Uterus (tissue), 4 donors: ENCODE data around the gene GYG1. TPM values are rescaled to one million over a fixed set of nuclear protein-coding genes. Genes with fewer than 3 reads are reported as not detected.

Experiments
- DNase-seq, 2 donors: peaks; one replicate each; pipeline ENCODE4 v3.0.0-alpha.2; 2019 to 2020
- H3K27ac ChIP-seq, 2 donors: fragments of 200-600 bp; sonication (generic); 1 replicate in 1 of 2; 2 replicates in 1 of 2; pipeline ENCODE4 v1.5.1; 2016 to 2018
- H3K27me3 ChIP-seq, 2 donors: fragments of 200-600 bp; sonication (generic); one replicate each; pipeline ENCODE4 v1.5.1; 2018 to 2019; ENCODE audit warnings: control low read depth in 1 of 2
- H3K36me3 ChIP-seq, 2 donors: fragments of 200-600 bp; sonication (generic); one replicate each; pipeline ENCODE4 v1.5.1; 2019; ENCODE audit warnings: control low read depth in 1 of 2
- H3K4me1 ChIP-seq, 2 donors: fragments of 200-600 bp; sonication (generic); one replicate each; pipeline ENCODE4 v1.5.1; 2018 to 2019; ENCODE audit warnings: control low read depth in 1 of 2
- H3K4me3 ChIP-seq, 2 donors: fragments of 200-600 bp; sonication (generic); 1 replicate in 1 of 2; 2 replicates in 1 of 2; pipeline ENCODE4 v1.5.1; 2018 to 2019; ENCODE audit warnings: mild to moderate bottlenecking in 1 of 2
- H3K9me3 ChIP-seq, 2 donors: fragments of 200-600 bp; sonication (generic); one replicate each; pipeline ENCODE4 v1.5.1; 2019; ENCODE audit warnings: control low read depth in 1 of 2
- POLR2A ChIP-seq, 2 donors: fragments of 450-650 bp; IDR thresholded peaks; one replicate each; pipeline ENCODE4 v1.6.1; 2016; ENCODE audit warnings: antibody characterized with exemption in 2 of 2, mild to moderate bottlenecking in 1 of 2, moderate library complexity in 1 of 2
- intact Hi-C: fragments of 100-400 bp; cut with DNase I; formaldehyde crosslinking; loops from one replicate; pipeline ENCODE4 v1.15.1; 2023; ENCODE audit warnings: low total_unique reads
- total RNA-seq, 4 donors: library from RNA; depleted of rRNA in 3 of 4; stranded (reverse); fragments of >200 nt in 3 of 4; gene quantifications; one replicate each; pipeline versions ENCODE4 v1.1.0 to v1.2.4, GENCODE V29; 2014 to 2023
- TF ChIP-seq, protein P1 (sequence below), 4 experiments: fragments of 200-600 bp in 2 of 4; fragments of 450-650 bp in 2 of 4; sonication (generic) in 2 of 4; IDR thresholded peaks; one replicate each; pipeline ENCODE4 v1.5.1; 2016 to 2019; ENCODE audit warnings: antibody characterized with exemption in 4 of 4, mild to moderate bottlenecking in 2 of 4, moderate library complexity in 1 of 4
- donor health status: DM: yes; HTN: yes; CAD: no.

Gene GYG1
- total RNA-seq: 100 to 1,000 TPM in 1 of 4 donors, 10 to 100 TPM in 3; 37.4 to 122 (median 64.2) TPM

DNA sequence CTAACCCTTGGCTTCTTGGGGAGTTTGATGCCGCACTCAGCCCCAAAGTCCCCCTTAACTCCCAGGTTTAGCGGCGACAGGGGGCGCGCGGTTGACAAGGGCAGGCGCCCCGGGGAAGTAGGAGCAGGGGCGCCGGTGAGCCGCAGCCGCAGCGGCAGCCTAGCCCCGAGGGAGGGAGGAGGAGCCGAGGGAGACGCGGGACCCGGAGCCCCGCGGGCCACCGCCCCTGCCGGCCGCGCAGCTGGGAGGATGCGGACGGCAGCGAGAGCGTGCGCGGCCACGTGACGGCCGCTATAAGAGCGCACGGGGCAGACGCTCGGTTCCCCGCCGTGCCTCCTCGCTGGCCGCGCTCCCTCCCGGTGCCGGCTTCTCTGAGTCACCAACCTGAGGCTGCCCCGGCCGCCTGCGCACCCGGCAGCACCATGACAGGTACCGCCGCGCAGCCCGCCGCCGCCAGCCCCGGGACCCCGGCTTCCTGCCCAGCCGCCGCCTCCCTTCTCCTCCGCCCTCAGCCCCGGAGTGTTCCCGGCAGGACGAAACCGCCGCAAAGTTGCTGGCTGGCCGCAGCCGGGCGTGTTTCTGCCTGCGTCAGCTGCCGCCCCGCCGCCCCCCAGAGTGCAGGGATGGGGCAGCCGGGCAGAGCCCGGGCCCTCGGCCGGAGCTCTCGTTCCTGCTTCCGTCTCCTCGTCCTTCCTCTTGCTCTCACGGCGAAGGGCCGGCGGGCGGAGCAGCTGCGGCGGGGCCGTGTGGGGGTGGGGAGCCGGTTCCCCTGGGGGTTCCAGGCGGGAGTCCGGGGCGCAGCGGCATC lies at the start of gene GYG1:
TSS of gene GYG1 (plus strand) at position 322 of the 808 bp plus-strand sequence. CDS start at position 423, 101 bp downstream.
- intact Hi-C loops: no loop called here
- Histone ChIP-seq H3K4me1 (peaks cover 0 to 10% of the 10 kb centered on the region in 2 donors), H3K4me3 (peak within 1 kb of the TSS; percentile 66 to 95), H3K27me3 (no peaks in the 10 kb centered on the region), H3K36me3 (no peaks in the 10 kb centered on the region), H3K27ac (peak within 1 kb of the TSS; percentile 97 to 99), H3K9me3 (no peaks in the 10 kb centered on the region)
- DNase-seq: peak; percentile 81
- TF ChIP-seq POLR2A (IDR thresholded peaks at IDR 0.05): peak; percentile 59 to 88
- TF ChIP-seq, protein P1, sequence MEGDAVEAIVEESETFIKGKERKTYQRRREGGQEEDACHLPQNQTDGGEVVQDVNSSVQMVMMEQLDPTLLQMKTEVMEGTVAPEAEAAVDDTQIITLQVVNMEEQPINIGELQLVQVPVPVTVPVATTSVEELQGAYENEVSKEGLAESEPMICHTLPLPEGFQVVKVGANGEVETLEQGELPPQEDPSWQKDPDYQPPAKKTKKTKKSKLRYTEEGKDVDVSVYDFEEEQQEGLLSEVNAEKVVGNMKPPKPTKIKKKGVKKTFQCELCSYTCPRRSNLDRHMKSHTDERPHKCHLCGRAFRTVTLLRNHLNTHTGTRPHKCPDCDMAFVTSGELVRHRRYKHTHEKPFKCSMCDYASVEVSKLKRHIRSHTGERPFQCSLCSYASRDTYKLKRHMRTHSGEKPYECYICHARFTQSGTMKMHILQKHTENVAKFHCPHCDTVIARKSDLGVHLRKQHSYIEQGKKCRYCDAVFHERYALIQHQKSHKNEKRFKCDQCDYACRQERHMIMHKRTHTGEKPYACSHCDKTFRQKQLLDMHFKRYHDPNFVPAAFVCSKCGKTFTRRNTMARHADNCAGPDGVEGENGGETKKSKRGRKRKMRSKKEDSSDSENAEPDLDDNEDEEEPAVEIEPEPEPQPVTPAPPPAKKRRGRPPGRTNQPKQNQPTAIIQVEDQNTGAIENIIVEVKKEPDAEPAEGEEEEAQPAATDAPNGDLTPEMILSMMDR (IDR thresholded peaks at IDR 0.05): peak; percentile 23 to 47 (median 36)

DNA sequence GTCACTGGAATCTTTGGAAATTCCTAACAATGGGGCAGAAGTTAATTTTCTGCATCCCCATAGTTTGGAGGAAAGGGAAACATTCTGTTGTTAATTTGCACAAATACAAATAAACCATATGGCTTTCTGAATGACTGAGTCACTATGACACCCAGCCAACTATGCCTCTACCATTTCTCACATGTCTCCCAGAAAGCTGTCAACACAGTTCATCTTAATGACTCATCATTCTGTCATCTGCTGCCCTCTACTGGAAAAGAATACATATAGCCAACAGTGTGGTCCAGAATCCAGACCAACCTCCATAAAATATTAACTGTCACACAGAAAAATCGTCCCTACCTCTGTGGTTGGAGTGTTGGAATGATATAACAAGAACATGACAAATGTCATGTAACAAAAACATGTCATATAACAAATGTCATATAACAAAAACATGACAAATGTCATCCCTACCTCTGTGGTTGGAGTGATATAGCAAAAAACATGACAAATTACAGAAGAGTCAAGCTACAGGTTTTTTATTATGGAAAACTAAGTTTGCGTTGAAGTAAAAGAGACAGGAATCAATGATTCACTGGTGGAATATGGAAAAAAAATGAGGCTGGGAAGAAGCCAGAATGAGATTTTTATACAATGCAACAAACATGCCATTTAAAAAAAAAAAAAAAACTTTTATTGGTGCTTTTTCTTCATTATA lies 47.7 kb upstream of the GYG1 start:
- H3K36me3 ChIP-seq: no peaks in the 10 kb centered on the region
- TF ChIP-seq, protein P1 (IDR thresholded peaks at IDR 0.05): peak; percentile 52 to 66 (median 56)
- no peak for TF ChIP-seq POLR2A (IDR thresholded peaks at IDR 0.05)

GRCh38 chr3:148945116-148945515 lies 46.2 kb upstream of the GYG1 start:
- no peak for TF ChIP-seq POLR2A (IDR thresholded peaks at IDR 0.05)
- TF ChIP-seq, protein P1 (IDR thresholded peaks at IDR 0.05): no peak
- Histone ChIP-seq H3K4me1 (no peaks in the 10 kb centered on the region), H3K4me3 (no peak overlapping the region), H3K27ac (no peak overlapping the region), H3K27me3 (no peaks in the 10 kb centered on the region), H3K9me3 (no peaks in the 10 kb centered on the region), H3K36me3 (no peaks in the 10 kb centered on the region)
- no peak for DNase-seq
- intact Hi-C loops: loop anchor here (5.0 kb wide), 1 partner anchor 83 kb away; no protein-coding TSS in a partner anchor

More for the DNA sequence above, 47.7 kb upstream of the GYG1 start:
- H3K4me3 ChIP-seq: no peak overlapping the region
- intact Hi-C loops: no loop called here
- H3K27ac ChIP-seq: no peak overlapping the region
- no peaks in the 10 kb centered on the region for H3K27me3 ChIP-seq
- H3K9me3 ChIP-seq: no peaks in the 10 kb centered on the region
- H3K4me1 ChIP-seq: no peaks in the 10 kb centered on the region
- no peak for DNase-seq

DNA sequence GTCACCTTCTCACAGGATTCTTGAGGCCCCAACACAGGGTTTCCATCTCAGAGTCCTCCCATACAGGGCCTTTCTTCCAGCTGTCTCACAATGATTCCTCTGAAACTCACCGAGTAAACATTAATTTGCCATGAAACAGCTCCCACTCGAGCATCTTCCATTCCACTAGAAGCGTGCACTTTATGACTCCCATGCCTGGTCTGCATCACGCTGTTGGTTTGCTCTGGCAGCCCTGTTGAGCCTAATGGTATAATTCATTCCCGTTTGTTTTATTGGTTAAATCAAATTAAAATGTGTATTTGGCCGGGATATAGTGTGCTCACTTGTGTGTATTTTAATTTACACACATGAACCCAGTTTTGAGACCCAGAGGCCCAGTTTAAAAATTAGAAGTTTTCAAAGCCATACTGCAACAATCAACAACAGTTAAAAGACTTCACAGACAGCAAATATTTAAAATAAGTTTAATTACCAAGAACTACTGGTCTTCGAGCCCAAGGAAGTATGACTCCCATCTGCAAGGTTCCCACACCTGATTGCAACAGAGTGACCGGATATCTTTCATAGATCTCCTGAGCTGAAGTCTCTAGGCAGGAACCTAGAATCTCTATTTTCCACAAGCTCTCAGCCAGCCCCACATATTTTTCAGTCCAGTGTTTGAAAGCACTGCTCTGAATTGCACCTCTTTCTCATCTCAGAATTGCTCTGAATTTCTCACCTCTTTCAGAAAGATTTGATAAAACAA lies 42.3 kb upstream of the GYG1 start:
- no peak for TF ChIP-seq POLR2A (IDR thresholded peaks at IDR 0.05)
- TF ChIP-seq, protein P1 (IDR thresholded peaks at IDR 0.05): no peak
- Histone ChIP-seq H3K36me3 (no peaks in the 10 kb centered on the region), H3K9me3 (no peaks in the 10 kb centered on the region), H3K27ac (peak overlapping the region; percentile 66 to 86), H3K4me3 (no peak overlapping the region), H3K4me1 (no peaks in the 10 kb centered on the region), H3K27me3 (no peaks in the 10 kb centered on the region)
- peak in 1 of 2 donors; percentile 58 for DNase-seq
- intact Hi-C loops: loop anchor here (5.0 kb wide), 1 partner anchor 87 kb away; no protein-coding TSS in a partner anchor
